IMR-90 (cell line): Measurements from ENCODE around the gene ETDA. TPM values are rescaled to one million over a fixed set of nuclear protein-coding genes. Genes with fewer than 3 reads are reported as not detected.

ENCODE experiments used
- ATAC-seq: fragments of 200-7000 bp; cut with Tn5 transposase; 2 replicates; pipeline ENCODE4 v1.9.1; 2020; ENCODE audit warnings: low read depth, mild to moderate bottlenecking, moderate library complexity
- BruUV-seq: library from RNA; stranded (reverse); fragments of 400-500 nt; replicated peaks from 2 replicates; lab custom pipeline; 2021; lab: Mats Ljungman, UMichigan
- CTCF ChIA-PET: fragments of 300-600 bp; formaldehyde crosslinking; extraction: SDS; loops from one replicate; lab custom pipeline; 2021; ENCODE audit warnings: antibody characterized with exemption; lab: Yijun Ruan, JAX
- POLR2A ChIA-PET: fragments of 300-600 bp; sonication (Branson Sonifier 250); formaldehyde crosslinking; loops from one replicate; lab custom pipeline; 2022; ENCODE audit warnings: antibody characterized with exemption; ENCODE audit not compliant: unreplicated experiment; lab: Charles Lee
- DNase-seq: peaks from one replicate; pipeline ENCODE4 v3.0.0; 2013
- H2AFZ ChIP-seq: replicated peaks from 2 replicates; pipeline ENCODE3; 2013; ENCODE audit warnings: low read length, mild to moderate bottlenecking; ENCODE audit not compliant: poor library complexity
- H2AK5ac ChIP-seq: 2 replicates; pipeline ENCODE4 v1.6.1; 2013; ENCODE audit warnings: low read depth, low read length, inconsistent platforms
- H2AK9ac ChIP-seq: replicated peaks from 2 replicates; pipeline ENCODE3; 2013; ENCODE audit warnings: mild to moderate bottlenecking, low read depth, low read length, moderate library complexity; ENCODE audit not compliant: poor library complexity
- H2BK120ac ChIP-seq: 2 replicates; pipeline ENCODE4 v1.6.1; 2013; ENCODE audit warnings: low read depth, low read length, inconsistent platforms
- H2BK15ac ChIP-seq: 3 replicates; pipeline ENCODE4 v1.6.1; 2013; ENCODE audit warnings: low read depth, low read length, inconsistent platforms
- H2BK20ac ChIP-seq: 2 replicates; pipeline ENCODE4 v1.6.1; 2013; ENCODE audit warnings: low read depth, mild to moderate bottlenecking, inconsistent platforms, low read length, moderate library complexity
- H2BK5ac ChIP-seq: 2 replicates; pipeline ENCODE4 v1.6.1; 2013; ENCODE audit warnings: mild to moderate bottlenecking, low read depth, low read length, inconsistent platforms; ENCODE audit not compliant: poor library complexity, severe bottlenecking
- H3K14ac ChIP-seq: replicated peaks from 2 replicates; pipeline ENCODE4 v1.6.1; 2013; ENCODE audit warnings: low read depth, low read length, inconsistent platforms
- H3K18ac ChIP-seq: 2 replicates; pipeline ENCODE4 v1.6.1; 2013; ENCODE audit warnings: low read depth, low read length, control low read depth
- H3K23ac ChIP-seq: 2 replicates; pipeline ENCODE4 v1.6.1; 2013; ENCODE audit warnings: low read depth, low read length, inconsistent platforms
- H3K27ac ChIP-seq: 2 replicates; pipeline ENCODE4 v1.5.1; 2013; ENCODE audit warnings: mild to moderate bottlenecking, control low read depth, low read length; ENCODE audit not compliant: insufficient read depth
- H3K27me3 ChIP-seq: 2 replicates; pipeline ENCODE4 v1.6.1; 2013; ENCODE audit warnings: low read length; ENCODE audit not compliant: control insufficient read depth, insufficient read depth
- H3K36me3 ChIP-seq: 2 replicates; pipeline ENCODE4 v1.6.1; 2013; ENCODE audit warnings: low read length, mixed read lengths; ENCODE audit not compliant: control insufficient read depth, insufficient read depth
- H3K4ac ChIP-seq: 2 replicates; pipeline ENCODE4 v1.6.1; 2013; ENCODE audit warnings: low read depth, low read length, inconsistent platforms
- H3K4me1 ChIP-seq: 2 replicates; pipeline ENCODE4 v1.6.1; 2013; ENCODE audit warnings: low read length, mixed read lengths; ENCODE audit not compliant: control insufficient read depth, insufficient read depth
- H3K4me2 ChIP-seq: 2 replicates; pipeline ENCODE4 v1.6.1; 2013; ENCODE audit warnings: low read depth, mild to moderate bottlenecking, control low read depth, low read length, moderate library complexity
- H3K4me3 ChIP-seq: 2 replicates; pipeline ENCODE4 v1.5.1; 2013; ENCODE audit warnings: low read depth, mild to moderate bottlenecking, control low read depth, low read length, moderate library complexity; ENCODE audit not compliant: insufficient read depth
- H3K56ac ChIP-seq: 2 replicates; pipeline ENCODE4 v1.6.1; 2013; ENCODE audit warnings: low read length, inconsistent platforms; ENCODE audit not compliant: insufficient read depth; ENCODE audit errors: extremely low read depth
- H3K79me1 ChIP-seq, 2 experiments: 2 replicates each; pipeline ENCODE4 v1.6.1; 2013; ENCODE audit warnings: low read length in 2 of 2, inconsistent platforms in 1 of 2, low read depth in 1 of 2
- H3K9ac ChIP-seq: 2 replicates; pipeline ENCODE4 v1.6.1; 2013; ENCODE audit warnings: low read depth, low read length, control low read depth
- H3K9me1 ChIP-seq: 2 replicates; pipeline ENCODE4 v1.6.1; 2013; ENCODE audit warnings: low read length, inconsistent platforms; ENCODE audit not compliant: insufficient read depth
- H3K9me3 ChIP-seq: 2 replicates; pipeline ENCODE4 v1.6.1; 2013; ENCODE audit warnings: low read length; ENCODE audit not compliant: control insufficient read depth, insufficient read depth
- H4K20me1 ChIP-seq: 2 replicates; pipeline ENCODE4 v1.6.1; 2013; ENCODE audit warnings: low read length, inconsistent platforms; ENCODE audit not compliant: insufficient read depth
- H4K5ac ChIP-seq: 2 replicates; pipeline ENCODE4 v1.6.1; 2013; ENCODE audit warnings: mild to moderate bottlenecking, low read depth, low read length, control low read depth
- H4K8ac ChIP-seq, 2 experiments: 2 replicates each; pipeline ENCODE4 v1.6.1; 2013; ENCODE audit warnings: low read depth in 2 of 2, low read length in 2 of 2, control low read depth in 1 of 2, inconsistent platforms in 1 of 2
- H4K91ac ChIP-seq: 2 replicates; pipeline ENCODE4 v1.6.1; 2013; ENCODE audit warnings: low read depth, low read length, inconsistent platforms; ENCODE audit not compliant: insufficient read depth
- BHLHE40 ChIP-seq: fragments of 150-350 bp; IDR thresholded peaks from 2 replicates; pipeline ENCODE4 v1.6.1; 2016; ENCODE audit warnings: mild to moderate bottlenecking, low read depth, low read length
- CHD1 ChIP-seq: IDR thresholded peaks from 2 replicates; pipeline ENCODE4 v1.6.1; 2012; ENCODE audit warnings: low read depth, low read length, improper control_type of control experiment
- MAFK ChIP-seq: IDR thresholded peaks from 2 replicates; pipeline ENCODE4 v1.6.1; 2012; ENCODE audit warnings: low read depth, low read length, improper control_type of control experiment
- MXI1 ChIP-seq: IDR thresholded peaks from 2 replicates; pipeline ENCODE4 v1.6.1; 2012; ENCODE audit warnings: low read depth, mild to moderate bottlenecking, low read length, moderate library complexity, borderline replicate concordance
- NFE2L2 ChIP-seq: fragments of 150-350 bp; IDR thresholded peaks from 2 replicates; pipeline ENCODE4 v1.6.1; 2016; ENCODE audit warnings: low read depth, mild to moderate bottlenecking, low read length
- POLR2A ChIP-seq: IDR thresholded peaks from 2 replicates; pipeline ENCODE4 v1.6.1; 2012; ENCODE audit warnings: mild to moderate bottlenecking, low read depth, low read length
- SMC3 ChIP-seq: fragments of 150-350 bp; IDR thresholded peaks from 2 replicates; pipeline ENCODE4 v1.6.1; 2016; ENCODE audit warnings: low read depth, mild to moderate bottlenecking, antibody characterized with exemption, low read length, moderate library complexity
- WGBS, 2 experiments: methylation state at CpG; one replicate each; pipeline versions ENCODE4 v1.1.5 to v1.1.7; 2013; ENCODE audit warnings: missing lambda C conversion rate in 2 of 2; ENCODE audit not compliant: insufficient read length in 1 of 2; ENCODE audit errors: extremely low coverage in 2 of 2; 5-methylcytosine and 5-hydroxymethylcytosine counted together
- dilution Hi-C: fragments of 300-500 bp; cut with HindIII; formaldehyde crosslinking; loops from one replicate; pipeline ENCODE4 v1.14.3; 2018; ENCODE audit warnings: low sequenced_read_pairs; ENCODE audit not compliant: unreplicated experiment
- in situ Hi-C: fragments of 300-500 bp; cut with MboI; formaldehyde crosslinking; loops from 3 replicates; pipeline ENCODE4 v1.14.3; 2019; ENCODE audit warnings: low sequenced_read_pairs, inconsistent platforms, mixed read lengths
- intact Hi-C: fragments of 100-400 bp; cut with micrococcal nuclease; formaldehyde crosslinking; loops from 2 replicates; pipeline ENCODE4 v1.10.0; 2022
- polyA plus RNA-seq, 3 experiments: library from polyadenylated mRNA; depleted of rRNA; stranded (reverse); fragments of >200 nt; gene quantifications; 2 replicates each; pipeline ENCODE4 v1.2.3, GENCODE V29; 2012; ENCODE audit warnings: low replicate concordance in 1 of 3
- total RNA-seq: library from RNA; depleted of rRNA; stranded (reverse); fragments of >200 nt; gene quantifications from 2 replicates; pipeline ENCODE4 v1.2.3, GENCODE V29; 2012
- TF ChIP-seq, protein P1 (sequence below): fragments of 150-350 bp; IDR thresholded peaks from 2 replicates; pipeline ENCODE4 v1.6.1; 2017; ENCODE audit warnings: mild to moderate bottlenecking, antibody characterized with exemption, low read length, low read depth
- TF ChIP-seq, protein P2 (sequence below): fragments of 150-350 bp; IDR thresholded peaks from 2 replicates; pipeline ENCODE4 v1.6.1; 2016; ENCODE audit warnings: low read depth, mild to moderate bottlenecking, low read length, moderate library complexity, borderline replicate concordance

The ETDA gene
- total and polyA plus RNA-seq, 2 of the 4 experiments (the other 2 are of a cell fraction): not detected

DNA sequence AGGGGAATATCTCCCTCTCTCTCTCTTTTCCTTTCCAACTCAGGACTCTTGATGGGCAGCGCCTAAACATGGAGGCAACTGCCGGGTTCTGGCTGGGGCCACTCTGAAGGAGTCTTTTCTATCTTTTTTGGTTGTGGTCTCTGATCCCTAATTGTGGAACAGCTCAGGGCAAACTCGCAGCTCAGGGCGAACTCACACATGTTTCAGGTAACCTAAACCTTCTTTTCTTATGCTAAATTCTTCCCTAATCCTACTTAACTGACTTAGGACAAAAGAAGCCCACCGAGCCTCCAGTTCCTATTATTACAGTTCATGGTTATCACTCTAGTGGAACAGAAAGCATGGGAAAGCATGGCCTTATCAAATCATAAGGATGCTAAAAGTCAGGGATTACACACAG lies 21.3 kb downstream of the ETDA start:
- H3K4ac ChIP-seq: no peak overlapping the region
- no peaks in the 10 kb centered on the region for H3K79me1 ChIP-seq
- no CpG with 5 or more reads among the region's 5 CpGs for WGBS, 2 experiments
- H3K9me1 ChIP-seq: no peaks in the 10 kb centered on the region
- ChIA-PET CTCF (no interaction called here), POLR2A (no interaction called here)
- dilution Hi-C loops (no loop called here), in situ Hi-C loops (no loop called here), intact Hi-C loops (no loop called here)
- no peak overlapping the region for H2AK5ac ChIP-seq
- DNase-seq (no peak), ATAC-seq (no peak)
- no peak overlapping the region for H3K4me3 ChIP-seq
- no peak overlapping the region for H4K8ac ChIP-seq
- H3K4me1 ChIP-seq: no peaks in the 10 kb centered on the region
- no peak overlapping the region for H3K23ac ChIP-seq
- H3K4me2 ChIP-seq: no peak overlapping the region
- no peak overlapping the region for H2AFZ ChIP-seq
- H2BK15ac ChIP-seq: no peak overlapping the region
- no peak overlapping the region for H3K18ac ChIP-seq
- no TSS peak for BruUV-seq
- H3K36me3 ChIP-seq: no peaks in the 10 kb centered on the region
- H3K27ac ChIP-seq: no peak overlapping the region
- no peak overlapping the region for H3K14ac ChIP-seq
- no peak overlapping the region for H4K5ac ChIP-seq
- H3K56ac ChIP-seq: no peak overlapping the region
- H3K9ac ChIP-seq: no peak overlapping the region
- H2BK120ac ChIP-seq: no peak overlapping the region
- H4K91ac ChIP-seq: no peak overlapping the region
- H2BK5ac ChIP-seq: no peak overlapping the region
- H3K27me3 ChIP-seq: no peaks in the 10 kb centered on the region
- H2BK20ac ChIP-seq: no peak overlapping the region
- TF ChIP-seq NFE2L2: no peak
- no peak for TF ChIP-seq MXI1
- TF ChIP-seq, protein P1, sequence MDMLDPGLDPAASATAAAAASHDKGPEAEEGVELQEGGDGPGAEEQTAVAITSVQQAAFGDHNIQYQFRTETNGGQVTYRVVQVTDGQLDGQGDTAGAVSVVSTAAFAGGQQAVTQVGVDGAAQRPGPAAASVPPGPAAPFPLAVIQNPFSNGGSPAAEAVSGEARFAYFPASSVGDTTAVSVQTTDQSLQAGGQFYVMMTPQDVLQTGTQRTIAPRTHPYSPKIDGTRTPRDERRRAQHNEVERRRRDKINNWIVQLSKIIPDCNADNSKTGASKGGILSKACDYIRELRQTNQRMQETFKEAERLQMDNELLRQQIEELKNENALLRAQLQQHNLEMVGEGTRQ: no peak
- no peak for TF ChIP-seq MAFK
- TF ChIP-seq POLR2A: no peak
- TF ChIP-seq SMC3: no peak
- TF ChIP-seq BHLHE40: no peak
- TF ChIP-seq, protein P2, sequence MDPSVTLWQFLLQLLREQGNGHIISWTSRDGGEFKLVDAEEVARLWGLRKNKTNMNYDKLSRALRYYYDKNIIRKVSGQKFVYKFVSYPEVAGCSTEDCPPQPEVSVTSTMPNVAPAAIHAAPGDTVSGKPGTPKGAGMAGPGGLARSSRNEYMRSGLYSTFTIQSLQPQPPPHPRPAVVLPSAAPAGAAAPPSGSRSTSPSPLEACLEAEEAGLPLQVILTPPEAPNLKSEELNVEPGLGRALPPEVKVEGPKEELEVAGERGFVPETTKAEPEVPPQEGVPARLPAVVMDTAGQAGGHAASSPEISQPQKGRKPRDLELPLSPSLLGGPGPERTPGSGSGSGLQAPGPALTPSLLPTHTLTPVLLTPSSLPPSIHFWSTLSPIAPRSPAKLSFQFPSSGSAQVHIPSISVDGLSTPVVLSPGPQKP: no peak
- TF ChIP-seq CHD1: no peak
- H2AK9ac ChIP-seq: no peak overlapping the region
- H4K20me1 ChIP-seq: no peaks in the 10 kb centered on the region
- H3K9me3 ChIP-seq: no peaks in the 10 kb centered on the region
